H1 (cell line): ENCODE results near the gene ATP1A3. TPM values are rescaled to one million over a fixed set of nuclear protein-coding genes. Genes with fewer than 3 reads are reported as not detected.

Experiments used
- CTCF ChIA-PET: fragments of 300-600 bp; sonication (Branson Sonifier 250); formaldehyde crosslinking; loops from one replicate; lab custom pipeline; 2021; ENCODE audit not compliant: partially characterized antibody; lab: Charles Lee
- POLR2A ChIA-PET: fragments of 300-600 bp; sonication (Branson Sonifier 250); formaldehyde crosslinking; loops from one replicate; lab custom pipeline; 2021; ENCODE audit warnings: inconsistent platforms; ENCODE audit not compliant: partially characterized antibody; lab: Charles Lee
- DNase-seq, 2 experiments: peaks; one replicate each; pipeline versions ENCODE4 v3.0.0 to v3.0.0-alpha.2; 2010 to 2022; ENCODE audit warnings: low spot score in 2 of 2, low read depth in 1 of 2, mixed read lengths in 1 of 2
- FAIRE-seq: peaks from 2 replicates; lab custom pipeline; 2011; peaks lifted over from hg19 to GRCh38; lab: Jason Lieb, UNC
- H2AFZ ChIP-seq: 2 replicates; pipeline ENCODE4 v1.8.1; 2012; ENCODE audit warnings: low read length, inconsistent platforms
- H2AK5ac ChIP-seq: 2 replicates; pipeline ENCODE4 v1.6.1; 2013; ENCODE audit warnings: low read depth, low read length
- H2BK120ac ChIP-seq: replicated peaks from 2 replicates; pipeline ENCODE3; 2013; ENCODE audit warnings: low read depth, low read length, inconsistent platforms
- H2BK12ac ChIP-seq: 2 replicates; pipeline ENCODE4 v1.6.1; 2013; ENCODE audit warnings: low read depth, low read length
- H2BK15ac ChIP-seq: 2 replicates; pipeline ENCODE4 v1.6.1; 2013; ENCODE audit warnings: low read length
- H2BK20ac ChIP-seq: 2 replicates; pipeline ENCODE4 v1.6.1; 2013; ENCODE audit warnings: low read length
- H2BK5ac ChIP-seq: 2 replicates; pipeline ENCODE4 v1.6.1; 2013; ENCODE audit warnings: low read depth, low read length
- H3K14ac ChIP-seq: 2 replicates; pipeline ENCODE4 v1.6.1; 2013; ENCODE audit warnings: inconsistent platforms; ENCODE audit not compliant: insufficient read length
- H3K18ac ChIP-seq: 2 replicates; pipeline ENCODE4 v1.6.1; 2013; ENCODE audit warnings: low read length; ENCODE audit errors: extremely low read depth
- H3K23ac ChIP-seq: 2 replicates; pipeline ENCODE4 v1.6.1; 2013; ENCODE audit warnings: inconsistent platforms; ENCODE audit not compliant: insufficient read length
- H3K23me2 ChIP-seq: 2 replicates; pipeline ENCODE4 v1.6.1; 2013; ENCODE audit warnings: low read depth, low read length
- H3K27ac ChIP-seq: 2 replicates; pipeline ENCODE4 v1.6.1; 2011; ENCODE audit warnings: low read depth, low read length, inconsistent platforms
- H3K27me3 ChIP-seq, 4 experiments: replicated peaks in 1 of 4; 1 replicate in 1 of 4; 2 replicates in 3 of 4; pipeline versions ENCODE4 v1.6.1 to v1.8.1; 2011 to 2013; ENCODE audit warnings: low read length in 3 of 4, mild to moderate bottlenecking in 3 of 4, inconsistent platforms in 2 of 4, mixed read lengths in 2 of 4, moderate library complexity in 1 of 4; ENCODE audit not compliant: control insufficient read depth in 3 of 4, insufficient read depth in 3 of 4; ENCODE audit errors: extremely low read depth in 1 of 4
- H3K36me3 ChIP-seq, 4 experiments: 2 replicates each; pipeline versions ENCODE4 v1.6.1 to v1.8.1; 2011 to 2013; ENCODE audit warnings: mild to moderate bottlenecking in 4 of 4, low read length in 3 of 4, moderate library complexity in 2 of 4, control low read depth in 1 of 4, inconsistent platforms in 1 of 4; ENCODE audit not compliant: insufficient read depth in 4 of 4, control insufficient read depth in 2 of 4
- H3K4ac ChIP-seq: replicated peaks from 2 replicates; pipeline ENCODE3; 2013; ENCODE audit warnings: low read length, low read depth, mixed read lengths, inconsistent platforms; ENCODE audit not compliant: insufficient read length
- H3K4me1 ChIP-seq, 4 experiments: replicated peaks in 1 of 4; 1 replicate in 1 of 4; 2 replicates in 3 of 4; pipeline versions ENCODE4 v1.6.1 to v1.8.1; 2011 to 2013; ENCODE audit warnings: low read length in 3 of 4, inconsistent platforms in 2 of 4, mixed read lengths in 1 of 4; ENCODE audit not compliant: insufficient read depth in 4 of 4, control insufficient read depth in 3 of 4
- H3K4me2 ChIP-seq, 2 experiments: 2 replicates each; pipeline versions ENCODE4 v1.6.1 to v1.8.1; 2011 to 2013; ENCODE audit warnings: low read depth in 2 of 2, low read length in 2 of 2, control low read depth in 1 of 2, inconsistent platforms in 1 of 2, mild to moderate bottlenecking in 1 of 2; ENCODE audit not compliant: insufficient read depth in 1 of 2
- H3K4me3 ChIP-seq, 4 experiments: fragments of 200-600, 300-600 bp in 1 of 4; sonication (generic), shearing (Covaris generic), sonication (Bioruptor Twin) in 1 of 4; 2 replicates each; pipeline versions ENCODE4 v1.5.1 to v1.8.1; 2011 to 2016; ENCODE audit warnings: low read length in 4 of 4, low read depth in 3 of 4, control low read depth in 2 of 4, inconsistent platforms in 2 of 4, mild to moderate bottlenecking in 2 of 4, mixed read lengths in 1 of 4, moderate library complexity in 1 of 4; ENCODE audit not compliant: insufficient read depth in 2 of 4; ENCODE audit errors: extremely low read depth in 1 of 4
- H3K56ac ChIP-seq: replicated peaks from 2 replicates; pipeline ENCODE3; 2013; ENCODE audit warnings: low read depth, mild to moderate bottlenecking, mixed read lengths, low read length, inconsistent platforms; ENCODE audit not compliant: insufficient read length
- H3K79me1 ChIP-seq: 2 replicates; pipeline ENCODE4 v1.6.1; 2013; ENCODE audit warnings: low read depth, low read length, control low read depth
- H3K79me2 ChIP-seq, 2 experiments: 2 replicates each; pipeline versions ENCODE4 v1.6.1 to v1.8.1; 2012 to 2013; ENCODE audit warnings: low read length in 2 of 2, mild to moderate bottlenecking in 2 of 2, inconsistent platforms in 1 of 2; ENCODE audit not compliant: insufficient read depth in 2 of 2, control insufficient read depth in 1 of 2
- H3K9ac ChIP-seq, 4 experiments: replicated peaks in 1 of 4; 1 replicate in 1 of 4; 2 replicates in 3 of 4; pipeline versions ENCODE4 v1.6.1 to v1.8.1; 2011 to 2013; ENCODE audit warnings: low read depth in 3 of 4, low read length in 3 of 4, control low read depth in 2 of 4, mild to moderate bottlenecking in 2 of 4, moderate library complexity in 2 of 4, inconsistent platforms in 1 of 4; ENCODE audit errors: extremely low read depth in 1 of 4
- H3K9me3 ChIP-seq, 2 experiments: 2 replicates each; pipeline versions ENCODE4 v1.6.1 to v1.8.1; 2012 to 2013; ENCODE audit warnings: mild to moderate bottlenecking in 2 of 2, moderate library complexity in 2 of 2, control low read depth in 1 of 2, inconsistent platforms in 1 of 2, low read depth in 1 of 2, low read length in 1 of 2, mixed read lengths in 1 of 2; ENCODE audit not compliant: insufficient read depth in 2 of 2
- H4K20me1 ChIP-seq, 2 experiments: replicated peaks in 1 of 2; 2 replicates each; pipeline versions ENCODE3 to v1.8.1; 2011 to 2013; ENCODE audit warnings: inconsistent platforms in 2 of 2, low read length in 2 of 2, mild to moderate bottlenecking in 1 of 2; ENCODE audit not compliant: insufficient read depth in 2 of 2, control insufficient read depth in 1 of 2
- H4K5ac ChIP-seq: 2 replicates; pipeline ENCODE4 v1.6.1; 2013; ENCODE audit warnings: low read length, low read depth, mixed read lengths, inconsistent platforms; ENCODE audit not compliant: insufficient read length
- H4K8ac ChIP-seq: 2 replicates; pipeline ENCODE4 v1.8.0; 2013; ENCODE audit warnings: mild to moderate bottlenecking, moderate library complexity, low read length, inconsistent platforms; ENCODE audit not compliant: insufficient read depth; ENCODE audit errors: extremely low read depth
- H4K91ac ChIP-seq: replicated peaks from 2 replicates; pipeline ENCODE3; 2013; ENCODE audit warnings: low read length, mixed read lengths, inconsistent platforms; ENCODE audit not compliant: insufficient read length
- ASH2L ChIP-seq: fragments of 200-600, 300-600 bp; sonication (generic); IDR thresholded peaks from one replicate; pipeline ENCODE4 v1.7.1; 2017; ENCODE audit warnings: low read length
- BRCA1 ChIP-seq: IDR thresholded peaks from 2 replicates; pipeline ENCODE4 v1.6.1; 2012; ENCODE audit warnings: low read depth, low read length, improper control_type of control experiment
- CEBPB ChIP-seq: IDR thresholded peaks from 2 replicates; pipeline ENCODE4 v1.6.1; 2012; ENCODE audit warnings: low read depth, low read length
- CHD1 ChIP-seq: IDR thresholded peaks from 2 replicates; pipeline ENCODE4 v1.6.1; 2012; ENCODE audit warnings: low read depth, low read length, improper control_type of control experiment
- HDAC6 ChIP-seq: IDR thresholded peaks from one replicate; pipeline ENCODE4 v1.7.1; 2012; ENCODE audit warnings: low read depth, mild to moderate bottlenecking, inconsistent platforms, low read length, moderate library complexity
- POLR2AphosphoS5 ChIP-seq: IDR thresholded peaks from 2 replicates; pipeline ENCODE4 v1.6.1; 2011; ENCODE audit warnings: low read depth, low read length
- SP1 ChIP-seq: IDR thresholded peaks from 2 replicates; pipeline ENCODE4 v1.6.1; 2011; ENCODE audit warnings: low read depth, low read length
- TAF1 ChIP-seq: IDR thresholded peaks from 2 replicates; pipeline ENCODE4 v1.6.1; 2011; ENCODE audit warnings: mild to moderate bottlenecking, low read depth, low read length
- USF2 ChIP-seq: IDR thresholded peaks from 2 replicates; pipeline ENCODE4 v1.6.1; 2011; ENCODE audit warnings: low read length, improper control_type of control experiment
- ZNF274 ChIP-seq: IDR thresholded peaks from 2 replicates; pipeline ENCODE4 v1.7.0; 2012; ENCODE audit warnings: low read length, borderline replicate concordance; ENCODE audit errors: extremely low read depth
- WGBS, 2 experiments: shearing (Covaris generic) in 1 of 2; methylation state at CpG; one replicate each; pipeline versions ENCODE4 v1.1.6 to v1.1.7; 2013 to 2015; ENCODE audit warnings: low lambda C conversion rate in 2 of 2, mixed read lengths in 2 of 2, inconsistent platforms in 1 of 2, low coverage in 1 of 2, missing lambda C conversion rate in 1 of 2; ENCODE audit not compliant: insufficient replicate concordance in 2 of 2, insufficient coverage in 1 of 2, insufficient read length in 1 of 2; ENCODE audit errors: extremely low coverage in 1 of 2, missing lambda C conversion rate in 1 of 2; 5-methylcytosine and 5-hydroxymethylcytosine counted together
- polyA plus RNA-seq, 7 experiments: library from polyadenylated mRNA; depleted of rRNA in 3 of 7; stranded (reverse) in 5 of 7; unstranded in 2 of 7; fragments of >200 nt in 5 of 7; fragments of 200-250 nt in 2 of 7; gene quantifications; 1 replicate in 5 of 7; 2 replicates in 1 of 7; 4 replicates in 1 of 7; pipeline versions ENCODE4 v1.2.1 to v1.2.3, GENCODE V29; 2011 to 2013; ENCODE audit warnings: missing spikeins in 2 of 7, mixed read lengths in 2 of 7
- total RNA-seq: library from RNA; stranded (reverse); fragmentation: NEBNext Ultra II Directional; extraction: Animal tissue kit (Norgen Biotek cat#: 25700); gene quantifications from 2 replicates; pipeline ENCODE4 v1.2.1, GENCODE V29; 2021
- TF ChIP-seq, protein P1 (sequence below): IDR thresholded peaks from 2 replicates; pipeline ENCODE4 v1.6.1; 2012; ENCODE audit warnings: inconsistent platforms

The ATP1A3 gene
- total and polyA plus RNA-seq, 2 of the 8 experiments (the other 6 are each of a cell fraction or from before 2014, with no cell fraction given), result 11.1 to 41.2 TPM

- no peaks in the 10 kb centered on the region for H3K79me1 ChIP-seq
- no peaks in the 10 kb centered on the region for H3K9me3 ChIP-seq
- CTCF ChIA-PET, result interaction anchor here (0.7 kb wide), 1 partner anchor 18 kb away, joined by 3 read pairs; no protein-coding TSS in a partner anchor
- peaks cover 0 to 3% of the 10 kb centered on the region in 2 experiments for H4K20me1 ChIP-seq
- no peak overlapping the region for H3K18ac ChIP-seq
- no peak overlapping the region for H2AK5ac ChIP-seq
- H2BK15ac ChIP-seq, result no peak overlapping the region
- no peak overlapping the region for H2AFZ ChIP-seq
- POLR2A ChIA-PET, result interaction anchor here (0.6 to 0.8 kb wide), 2 partner anchors 8 to 46 kb away, joined by 3 read pairs; no protein-coding TSS in a partner anchor
- no peak overlapping the region for H2BK20ac ChIP-seq
- no peaks in the 10 kb centered on the region for H3K79me2 ChIP-seq
- no peak for TF ChIP-seq USF2
- no peak for TF ChIP-seq CHD1
- no peak for TF ChIP-seq HDAC6
- TF ChIP-seq POLR2AphosphoS5, result no peak
- no peak for TF ChIP-seq SP1
- no peak for TF ChIP-seq ZNF274
- TF ChIP-seq TAF1, result no peak
- TF ChIP-seq, protein P1, sequence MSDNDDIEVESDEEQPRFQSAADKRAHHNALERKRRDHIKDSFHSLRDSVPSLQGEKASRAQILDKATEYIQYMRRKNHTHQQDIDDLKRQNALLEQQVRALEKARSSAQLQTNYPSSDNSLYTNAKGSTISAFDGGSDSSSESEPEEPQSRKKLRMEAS, result no peak
- TF ChIP-seq CEBPB, result no peak
- no peak for TF ChIP-seq ASH2L
- TF ChIP-seq BRCA1, result no peak
- no peak overlapping the region for H4K8ac ChIP-seq
- no peak overlapping the region for H4K91ac ChIP-seq
- 94% methylated on average over 19 of the region's 19 CpGs; no CpG with 5 or more reads in 1 of the 2 experiments for WGBS, 2 experiments
- no peak overlapping the region for H4K5ac ChIP-seq
- no peak overlapping the region for H3K9ac ChIP-seq
- no peak overlapping the region for H3K23ac ChIP-seq
- H3K27ac ChIP-seq, result no peak overlapping the region
- no peak overlapping the region for H3K14ac ChIP-seq
- H3K4ac ChIP-seq, result no peak overlapping the region
- no peak overlapping the region for H2BK12ac ChIP-seq
- H3K4me1 ChIP-seq, result no peaks in the 10 kb centered on the region
- H3K4me2 ChIP-seq, result no peak overlapping the region
- FAIRE-seq (no peak), DNase-seq (no peak)
- H3K4me3 ChIP-seq, result no peak overlapping the region
- no peaks in the 10 kb centered on the region for H3K27me3 ChIP-seq
- no peak overlapping the region for H2BK120ac ChIP-seq
- no peaks in the 10 kb centered on the region for H3K23me2 ChIP-seq
- no peak overlapping the region for H3K56ac ChIP-seq
- H2BK5ac ChIP-seq, result no peak overlapping the region
- peaks cover 0 to 9% (median 0%) of the 10 kb centered on the region in 4 experiments; a peak in 3 of 8 replicates for H3K36me3 ChIP-seq
Measured at GRCh38 chr19:41969772-41970458, 24.1 kb downstream of the ATP1A3 start.
